Large intestine (tissue), 12 donors: ENCODE data around the gene C12orf60. TPM values are rescaled to one million over a fixed set of nuclear protein-coding genes. Genes with fewer than 3 reads are reported as not detected.
"Not testable (repeated sequence)": the region's sequence is repeated elsewhere in the genome, so short reads cannot be mapped to it uniquely, and the experiment has no call there.

Experiments
- DNase-seq, 2 donors: peaks; one replicate each; pipeline versions ENCODE4 v3.0.0 to v3.0.0-alpha.2; 2013
- H3K27ac ChIP-seq: one replicate; pipeline ENCODE4 v1.5.1; 2013; ENCODE audit warnings: low read length
- H3K27me3 ChIP-seq: 2 replicates; pipeline ENCODE4 v1.6.1; 2013; ENCODE audit warnings: low read length; ENCODE audit not compliant: control insufficient read depth, insufficient read depth
- H3K36me3 ChIP-seq: 2 replicates; pipeline ENCODE4 v1.6.1; 2013; ENCODE audit warnings: low read length; ENCODE audit not compliant: control insufficient read depth, insufficient read depth
- H3K4me1 ChIP-seq: one replicate; pipeline ENCODE4 v1.6.1; 2013; ENCODE audit warnings: low read length; ENCODE audit not compliant: control insufficient read depth, insufficient read depth
- H3K4me3 ChIP-seq: one replicate; pipeline ENCODE4 v1.5.1; 2013; ENCODE audit warnings: low read length
- H3K9me3 ChIP-seq: one replicate; pipeline ENCODE4 v1.6.1; 2013; ENCODE audit warnings: mild to moderate bottlenecking, low read depth, low read length, moderate library complexity; ENCODE audit not compliant: control insufficient read depth
- WGBS: methylation state at CpG from one replicate; pipeline ENCODE4 v1.1.5; 2013; ENCODE audit warnings: low lambda C conversion rate; ENCODE audit not compliant: insufficient coverage; 5-methylcytosine and 5-hydroxymethylcytosine counted together
- long read RNA-seq, 11 donors: transcript quantifications; one replicate each; lab custom pipeline, GENCODE V29; 2026
- polyA plus RNA-seq: library from polyadenylated mRNA; unstranded; fragments of 120-200 nt; gene quantifications from one replicate; pipeline ENCODE4 v1.2.1, GENCODE V29; 2013

Gene C12orf60, protein sequence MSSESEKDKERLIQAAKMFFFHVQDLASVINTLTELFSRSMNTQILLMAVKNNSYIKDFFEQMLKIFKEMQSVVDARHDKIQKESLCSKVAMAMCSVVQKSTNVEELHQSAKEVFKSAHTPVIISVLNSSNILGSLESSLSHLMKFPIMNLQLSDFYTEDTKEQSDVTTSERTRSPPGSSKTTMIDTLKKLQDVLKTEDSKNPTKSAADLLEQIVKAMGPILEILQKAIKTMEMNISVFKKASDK
- polyA plus RNA-seq = 1.8 TPM
- long read RNA-seq, donor 1, partial matches to known transcripts = 0 of 69 reads
- long read RNA-seq, donor 1, other reads (novel, unspliced or antisense) = 68 of 69 reads
- long read RNA-seq, donor 2, partial matches to known transcripts = 8 of 155 reads
- long read RNA-seq, donor 2, other reads (novel, unspliced or antisense) = 146 of 155 reads
- long read RNA-seq, donor 3 = 0 reads
- long read RNA-seq, donor 4, partial matches to known transcripts = 0 of 1 reads
- long read RNA-seq, donor 4, other reads (novel, unspliced or antisense) = 0 of 1 reads
- long read RNA-seq, donor 5 = 0 reads
- long read RNA-seq, donor 6, partial matches to known transcripts = 0 of 3 reads
- long read RNA-seq, donor 6, other reads (novel, unspliced or antisense) = 0 of 3 reads
- long read RNA-seq, donor 7 = 0 reads
- long read RNA-seq, donor 8, partial matches to known transcripts = 0 of 1 reads
- long read RNA-seq, donor 8, other reads (novel, unspliced or antisense) = 0 of 1 reads
- long read RNA-seq, donor 9 = 0 reads
- long read RNA-seq, donor 10 = 0 reads
- long read RNA-seq, donor 11, partial matches to known transcripts = 101 of 127 reads
- long read RNA-seq, donor 11, other reads (novel, unspliced or antisense) = 25 of 127 reads

- Histone ChIP-seq H3K9me3 (no peaks in the 10 kb centered on the region), H3K36me3 (peaks cover 10% of the 10 kb centered on the region), H3K4me3 (peak within 1 kb of the TSS; percentile 86), H3K27ac (peak within 1 kb of the TSS; percentile 87), H3K27me3 (no peaks in the 10 kb centered on the region), H3K4me1 (peaks cover 9% of the 10 kb centered on the region)
- no CpG with 5 or more reads among the region's 50 CpGs for WGBS
- peak; percentile 98 to 99 for DNase-seq
These were observed at the start of gene C12orf60, which contains the start of gene WBP11 for GRCh38 chr12:14803011-14803829. Gene C12orf60, plus strand, starts transcription at chr12:14803670. Its CDS starts 19,266 bp downstream, at chr12:14822936. Gene WBP11, minus strand, starts transcription at chr12:14803478. Its CDS starts 2,095 bp downstream, at chr12:14801383.

DNA sequence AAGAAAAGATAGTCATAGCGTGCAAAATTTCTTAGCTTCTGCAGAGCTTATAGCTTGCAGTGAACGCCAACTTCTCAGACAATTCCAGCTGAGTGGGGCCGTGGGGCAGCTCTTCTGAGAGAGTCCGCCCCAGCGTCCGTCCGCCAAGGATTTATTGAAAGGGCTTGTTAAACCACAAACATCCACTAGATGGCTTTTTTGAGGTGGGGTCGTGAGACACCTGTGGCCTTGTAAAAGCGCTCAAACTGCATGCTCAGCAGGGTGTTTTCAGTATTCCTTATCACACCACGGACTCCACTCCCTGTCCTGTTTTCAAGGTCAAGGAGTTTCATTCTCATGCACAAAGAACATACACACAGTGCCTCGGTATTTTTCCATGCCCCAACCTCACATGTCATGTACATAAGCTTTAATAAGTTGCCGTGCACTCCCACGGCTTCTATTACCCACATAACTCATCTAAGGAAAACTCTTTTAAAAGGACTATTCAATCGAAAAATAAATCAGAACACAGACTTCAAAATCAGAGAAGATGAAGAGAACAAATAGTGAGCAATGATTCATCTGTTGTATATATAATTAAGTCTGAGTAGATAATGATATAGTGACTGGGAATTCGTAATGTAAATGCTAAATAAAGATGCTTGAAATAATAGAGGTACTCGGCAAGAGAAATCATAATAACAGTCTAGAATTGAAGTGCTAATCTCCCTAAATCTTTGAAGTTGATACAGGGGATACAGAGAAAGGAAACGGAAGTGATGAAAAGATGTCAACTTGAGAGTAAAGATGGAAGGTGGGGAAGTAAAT, 46.9 kb upstream of the C12orf60 start:
- Histone ChIP-seq H3K27me3 (no peaks in the 10 kb centered on the region), H3K36me3 (no peaks in the 10 kb centered on the region), H3K4me3 (no peak overlapping the region), H3K4me1 (peaks cover 18% of the 10 kb centered on the region), H3K9me3 (no peaks in the 10 kb centered on the region), H3K27ac (peak overlapping the region; percentile 83)
- 88% methylated on average over 4 of the region's 17 CpGs for WGBS
- peak; percentile 82 to 90 for DNase-seq

DNA sequence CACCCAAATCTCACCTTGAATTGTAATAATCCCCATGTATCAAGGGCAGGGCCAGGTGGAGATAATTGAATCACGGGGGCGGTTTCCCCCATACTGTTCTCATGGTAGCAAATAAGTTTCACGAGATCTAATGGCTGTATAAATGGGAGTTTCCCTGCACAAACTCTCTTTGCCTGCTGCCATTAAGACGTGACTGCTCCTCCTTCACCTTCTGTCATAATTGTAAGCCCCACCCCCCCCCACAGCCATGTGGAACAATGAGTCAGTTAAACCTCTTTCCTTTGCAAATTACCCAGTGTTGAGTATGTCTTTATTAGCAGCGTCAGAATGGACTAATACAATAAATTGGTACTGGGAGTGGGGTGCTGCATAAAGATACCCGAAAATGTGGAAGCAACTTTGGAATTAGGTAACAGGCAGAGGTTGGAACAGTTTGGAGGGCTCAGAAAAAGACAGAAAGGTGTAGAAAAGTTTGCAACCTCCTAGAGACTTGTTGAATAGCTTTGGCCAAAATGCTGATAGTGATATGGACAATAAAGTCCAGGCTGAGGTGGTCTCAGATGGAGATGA, 43.7 kb upstream of the C12orf60 start:
- H3K9me3 ChIP-seq, H3K4me3 ChIP-seq, H3K27me3 ChIP-seq, H3K36me3 ChIP-seq, DNase-seq: not testable (repeated sequence)
- Histone ChIP-seq H3K27ac (peak overlapping the region; percentile 13), H3K4me1 (peaks cover 13% of the 10 kb centered on the region)
- WGBS = 72% methylated on average over 3 of the region's 6 CpGs

- Histone ChIP-seq H3K9me3 (no peaks in the 10 kb centered on the region), H3K36me3 (no peaks in the 10 kb centered on the region), H3K27me3 (no peaks in the 10 kb centered on the region), H3K4me1 (peaks cover 7% of the 10 kb centered on the region), H3K27ac (no peak overlapping the region), H3K4me3 (no peak overlapping the region)
- DNase-seq = no peak
- no CpG with 5 or more reads among the region's 2 CpGs for WGBS
These were observed 38.1 kb upstream of the C12orf60 start for GRCh38 chr12:14765398-14765797.

GRCh38 chr12:14766020-14766419, 37.5 kb upstream of the C12orf60 start:
- not testable (repeated sequence) for H3K9me3 ChIP-seq, H3K27me3 ChIP-seq, H3K36me3 ChIP-seq, DNase-seq, H3K4me3 ChIP-seq, H3K4me1 ChIP-seq, H3K27ac ChIP-seq
- no CpG with 5 or more reads among the region's 3 CpGs for WGBS

- no peaks in the 10 kb centered on the region for H3K36me3 ChIP-seq
- peaks cover 2% of the 10 kb centered on the region for H3K4me1 ChIP-seq
- H3K9me3 ChIP-seq = no peaks in the 10 kb centered on the region
- WGBS = 100% methylated on average over 2 of the region's 3 CpGs
- DNase-seq = no peak
- H3K27ac ChIP-seq = no peak overlapping the region
- no peaks in the 10 kb centered on the region for H3K27me3 ChIP-seq
- H3K4me3 ChIP-seq = no peak overlapping the region
These were observed 36.7 kb upstream of the C12orf60 start for GRCh38 chr12:14766649-14767215.

DNA sequence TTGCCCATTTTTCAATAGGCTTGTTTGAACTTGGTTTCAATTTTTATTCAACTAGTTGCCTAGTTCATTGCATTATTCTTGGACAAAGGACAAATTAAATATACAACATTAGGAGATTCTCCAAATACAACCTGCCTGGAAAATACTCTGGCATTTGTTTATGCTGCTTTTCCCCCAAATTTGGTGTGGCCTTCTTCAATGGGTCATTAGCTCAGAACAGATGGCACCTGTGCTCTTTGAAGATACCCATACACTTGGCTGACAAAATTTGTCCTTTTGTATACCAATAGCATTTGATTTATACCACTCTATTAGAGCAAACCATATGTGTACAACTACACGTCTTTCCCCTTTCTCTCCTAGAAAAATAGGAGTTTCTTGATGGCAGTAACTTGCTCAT, 35.9 kb upstream of the C12orf60 start:
- no peaks in the 10 kb centered on the region for H3K36me3 ChIP-seq
- no CpG with 5 or more reads among the region's 1 CpG for WGBS
- H3K27me3 ChIP-seq = no peaks in the 10 kb centered on the region
- no peak for DNase-seq
- no peaks in the 10 kb centered on the region for H3K9me3 ChIP-seq
- H3K4me3 ChIP-seq = peak overlapping the region; percentile 80
- no peak overlapping the region for H3K27ac ChIP-seq
- H3K4me1 ChIP-seq = peaks cover 4% of the 10 kb centered on the region

DNA sequence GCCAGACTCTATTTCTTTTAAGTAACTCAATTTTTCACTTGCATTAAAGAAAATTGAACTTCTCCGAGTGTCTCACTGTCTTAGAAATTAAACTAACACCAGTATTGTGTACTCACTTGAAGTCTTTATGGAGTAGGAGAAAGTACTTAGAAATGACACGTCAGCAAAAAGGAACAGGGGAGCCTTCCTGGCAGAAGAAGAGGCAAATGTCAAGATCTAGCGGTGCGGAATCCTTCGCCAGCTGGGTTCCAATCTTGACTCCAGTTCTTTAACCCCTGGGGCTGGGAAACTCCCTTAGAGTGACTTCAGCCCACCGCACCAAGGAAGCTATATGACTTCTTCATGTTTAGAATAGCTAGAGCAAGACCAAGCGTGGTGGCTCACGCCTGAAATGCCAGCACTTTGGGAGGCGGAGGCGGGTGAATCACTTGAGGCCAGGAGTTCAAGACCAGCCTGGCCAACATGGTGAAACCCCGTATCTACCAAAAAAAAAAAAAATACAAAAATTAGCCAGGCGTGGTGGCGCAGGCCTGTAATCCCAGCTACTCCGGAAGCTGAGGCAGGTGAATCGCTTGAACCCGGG, 34.6 kb upstream of the C12orf60 start:
- Histone ChIP-seq H3K27ac (peak overlapping the region; percentile 95), H3K36me3 (no peaks in the 10 kb centered on the region), H3K9me3 (no peaks in the 10 kb centered on the region), H3K4me1 (peaks cover 4% of the 10 kb centered on the region), H3K27me3 (no peaks in the 10 kb centered on the region), H3K4me3 (peak overlapping the region; percentile 80)
- peak; percentile 40 to 67 for DNase-seq
- 33% methylated on average over 3 of the region's 16 CpGs for WGBS
